Heart right ventricle (tissue), 16 donors: Measurements from ENCODE around the gene AZIN2. TPM values are rescaled to one million over a fixed set of nuclear protein-coding genes. Genes with fewer than 3 reads are reported as not detected.

Experiments
- ATAC-seq, 8 donors: fragments of 200-7000 bp; cut with Tn5 transposase; one replicate each; pipeline ENCODE4 v1.9.1; 2020; ENCODE audit warnings: mild to moderate bottlenecking in 8 of 8, moderate library complexity in 8 of 8, moderate number of reproducible peaks in 1 of 8
- DNase-seq, 2 donors: peaks; one replicate each; pipeline ENCODE4 v3.0.0-alpha.2; 2020
- H3K27ac ChIP-seq, 10 donors: fragments of 200-600 bp; sonication (generic) in 2 of 10; one replicate each; pipeline versions ENCODE4 v1.5.0 to v1.8.0; 2020 to 2022; ENCODE audit warnings: mild to moderate bottlenecking in 3 of 10
- H3K27me3 ChIP-seq, 7 donors: fragments of 200-600 bp; one replicate each; pipeline ENCODE4 v1.8.0; 2021 to 2022; ENCODE audit warnings: mild to moderate bottlenecking in 2 of 7
- H3K36me3 ChIP-seq, 9 donors: fragments of 200-600 bp; sonication (generic) in 1 of 9; one replicate each; pipeline versions ENCODE4 v1.5.0 to v1.8.0; 2020 to 2022; ENCODE audit warnings: mild to moderate bottlenecking in 2 of 9
- H3K4me1 ChIP-seq, 9 donors: fragments of 200-600 bp; sonication (generic) in 1 of 9; one replicate each; pipeline versions ENCODE4 v1.5.0 to v1.8.0; 2020 to 2022; ENCODE audit warnings: mild to moderate bottlenecking in 4 of 9
- H3K4me3 ChIP-seq, 10 donors: fragments of 200-600 bp; sonication (generic) in 2 of 10; one replicate each; pipeline versions ENCODE4 v1.5.0 to v1.8.0; 2020 to 2022; ENCODE audit warnings: mild to moderate bottlenecking in 7 of 10, moderate library complexity in 2 of 10
- H3K9me3 ChIP-seq, 11 donors: fragments of 200-600 bp in 10 of 11; sonication (generic) in 2 of 11; one replicate each; pipeline versions ENCODE4 v1.5.0 to v1.8.0; 2013 to 2022; ENCODE audit warnings: mild to moderate bottlenecking in 2 of 11, control low read depth in 1 of 11, moderate library complexity in 1 of 11
- WGBS, 2 donors: extraction: QIAGEN DNeasy Blood & Tissue Kit; methylation state at CpG; one replicate each; pipeline ENCODE4 v1.1.7; 2013; ENCODE audit warnings: inconsistent platforms in 1 of 2; 5-methylcytosine and 5-hydroxymethylcytosine counted together
- intact Hi-C, 10 donors: fragments of 100-400 bp; cut with DNase I; formaldehyde crosslinking; loops; one replicate each; pipeline versions ENCODE4 v1.11.1 to v1.14.2; 2022
- polyA plus RNA-seq, 2 donors: library from polyadenylated mRNA; stranded (reverse); fragments of 200-250 nt; gene quantifications; one replicate each; pipeline ENCODE4 v1.2.3, GENCODE V29; 2013
- total RNA-seq, 10 donors: library from RNA; stranded (reverse); fragmentation: NEBNext Ultra II Directional in 3 of 10; extraction: Animal tissue kit (Norgen Biotek cat#: 25700) in 3 of 10; gene quantifications; one replicate each; pipeline versions ENCODE4 v1.2.1 to v1.2.4, GENCODE V29; 2021 to 2023
- TF ChIP-seq, protein P1 (sequence below), 9 donors: fragments of 200-600 bp; sonication (generic) in 2 of 9; IDR thresholded peaks; one replicate each; pipeline versions ENCODE4 v1.5.0 to v1.8.0; 2021 to 2022; ENCODE audit warnings: antibody characterized with exemption in 9 of 9, mild to moderate bottlenecking in 5 of 9, moderate library complexity in 1 of 9
- donor health status: Arrhythmogenic right ventricular cardiomyopathy.
- donor health status: ischemic (EF 13 %, LVEDD 7.1; RV severe dilation, severe dysfunction).
- donor health status: healthy with polysubstance abuse.
- donor health status: DM: no; HTN: yes; CAD: no.
- donor health status: DM: no; HTN: no; CAD: no.
- donor health status: ischemic (EF 25% LVEDD 6.9; RV normal size, moderate dysfunction).
- donor health status: ischemic (EF 25% LVEDD 5.7; RV mildly dilated, moderate dysfunction).
- donor health status: healthy.
- donor health status: DM: yes; HTN: yes; CAD: no.
- donor health status: Ischemic cardiomyopathy.
- donor health status: ischemic (EF 35%, LVEDD 5.7; RV mildly dilated, moderate dysfunction).
- donor health status: nonischemic (EF 11% LVEDD 7.7; RV severe dilation, severe dysfunction).
- donor health status: DM: yes; HTN: yes; CAD: no.
- donor health status: PGD.
- donor health status: ischemic (EF 29% LVEDD 5.4; RV normal size, mild dysfunction).
- donor health status: nonischemic (EF 23%, LVEDD 6.1; RV moderate dilation, normal function).

AZIN2 gene
- total and polyA plus RNA-seq, 12 donors: 1.1 to 6.9 (median 2.7) TPM

DNA sequence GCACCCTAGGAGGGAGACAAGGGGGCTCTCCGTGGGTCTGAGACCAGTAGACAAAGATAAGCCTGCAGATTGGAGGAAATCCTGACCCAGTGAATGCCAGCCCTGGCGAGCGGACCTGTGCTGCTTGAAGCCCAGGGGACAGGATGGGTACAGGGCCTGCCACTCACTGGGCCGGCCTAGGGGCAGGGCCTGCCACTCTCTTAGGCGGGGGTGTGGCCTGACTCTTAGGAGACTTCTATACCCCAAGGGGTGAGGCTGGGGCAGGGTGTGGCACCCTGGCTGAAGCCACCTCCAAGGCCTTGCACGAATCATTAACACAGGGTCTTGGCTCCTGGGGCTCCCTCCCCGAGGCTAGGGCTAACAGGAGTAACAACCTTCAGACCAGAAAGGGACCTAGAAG lies 70.2 kb downstream of the AZIN2 start:
- Histone ChIP-seq H3K27me3 (no peaks in the 10 kb centered on the region), H3K4me3 (no peak overlapping the region), H3K9me3 (no peaks in the 10 kb centered on the region), H3K4me1 (peaks cover 10 to 49% (median 45%) of the 10 kb centered on the region in 9 donors), H3K27ac (peak overlapping the region in 4 of 10 donors; percentile 75 to 84 (median 77)), H3K36me3 (peaks cover 0 to 45% (median 10%) of the 10 kb centered on the region in 9 donors)
- ATAC-seq (no peak), DNase-seq (no peak)
- TF ChIP-seq, protein P1, sequence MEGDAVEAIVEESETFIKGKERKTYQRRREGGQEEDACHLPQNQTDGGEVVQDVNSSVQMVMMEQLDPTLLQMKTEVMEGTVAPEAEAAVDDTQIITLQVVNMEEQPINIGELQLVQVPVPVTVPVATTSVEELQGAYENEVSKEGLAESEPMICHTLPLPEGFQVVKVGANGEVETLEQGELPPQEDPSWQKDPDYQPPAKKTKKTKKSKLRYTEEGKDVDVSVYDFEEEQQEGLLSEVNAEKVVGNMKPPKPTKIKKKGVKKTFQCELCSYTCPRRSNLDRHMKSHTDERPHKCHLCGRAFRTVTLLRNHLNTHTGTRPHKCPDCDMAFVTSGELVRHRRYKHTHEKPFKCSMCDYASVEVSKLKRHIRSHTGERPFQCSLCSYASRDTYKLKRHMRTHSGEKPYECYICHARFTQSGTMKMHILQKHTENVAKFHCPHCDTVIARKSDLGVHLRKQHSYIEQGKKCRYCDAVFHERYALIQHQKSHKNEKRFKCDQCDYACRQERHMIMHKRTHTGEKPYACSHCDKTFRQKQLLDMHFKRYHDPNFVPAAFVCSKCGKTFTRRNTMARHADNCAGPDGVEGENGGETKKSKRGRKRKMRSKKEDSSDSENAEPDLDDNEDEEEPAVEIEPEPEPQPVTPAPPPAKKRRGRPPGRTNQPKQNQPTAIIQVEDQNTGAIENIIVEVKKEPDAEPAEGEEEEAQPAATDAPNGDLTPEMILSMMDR (IDR thresholded peaks at IDR 0.05): no peak
- intact Hi-C loops: no loop called here
- 80 to 84% methylated on average over 7 of the region's 7 CpGs for WGBS, 2 donors

DNA sequence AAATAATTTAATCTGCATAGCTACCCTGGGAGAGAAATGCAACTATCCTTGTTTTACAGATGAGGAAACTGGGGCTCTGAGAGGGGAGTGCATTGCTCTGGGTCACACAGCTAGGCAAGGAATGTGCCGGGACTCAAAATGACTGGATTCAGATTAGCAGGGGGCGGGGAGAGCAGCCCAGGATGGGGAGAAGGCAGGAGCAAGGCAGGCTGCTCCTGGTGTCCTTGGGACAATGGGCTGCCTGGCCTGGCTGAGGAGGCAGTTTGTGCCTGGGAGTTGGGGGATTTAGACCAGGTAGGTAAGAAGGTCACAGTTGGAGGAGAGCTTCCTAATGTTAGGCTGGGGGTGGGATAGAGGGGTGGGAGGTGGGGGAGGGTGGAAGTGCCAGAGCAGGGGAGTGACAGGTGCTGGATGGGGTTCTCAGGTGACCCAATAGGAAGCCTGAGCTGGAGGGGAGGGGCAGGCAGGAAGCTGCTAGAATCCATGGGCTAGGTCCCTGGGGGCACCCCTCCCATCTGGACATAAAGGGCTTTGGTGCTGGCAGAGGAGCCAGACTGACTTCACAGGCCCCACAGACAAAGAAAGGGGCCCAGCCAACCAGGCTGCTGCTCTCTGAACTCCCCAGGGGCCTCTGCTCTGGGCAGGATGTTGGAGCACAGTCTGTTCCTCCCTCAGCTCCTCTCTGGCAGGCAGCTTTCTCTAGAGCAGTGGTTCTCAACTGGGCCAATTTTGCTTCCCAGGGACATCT lies 71.9 kb downstream of the AZIN2 start:
- H3K27me3 ChIP-seq: no peaks in the 10 kb centered on the region
- TF ChIP-seq, protein P1 (IDR thresholded peaks at IDR 0.05): no peak
- peak overlapping the region in 9 of 10 donors; percentile 50 to 84 (median 75) for H3K27ac ChIP-seq
- H3K4me1 ChIP-seq: peaks cover 13 to 58% (median 51%) of the 10 kb centered on the region in 9 donors
- no peaks in the 10 kb centered on the region for H3K9me3 ChIP-seq
- peaks cover 0 to 36% (median 2%) of the 10 kb centered on the region in 9 donors for H3K36me3 ChIP-seq
- DNase-seq: peak; percentile 87 to 91
- no peak overlapping the region for H3K4me3 ChIP-seq
- 61 to 75% methylated on average over 2 of the region's 2 CpGs for WGBS, 2 donors
- ATAC-seq: peak; percentile 89 to 97 (median 96)
- intact Hi-C loops: no loop called here

DNA sequence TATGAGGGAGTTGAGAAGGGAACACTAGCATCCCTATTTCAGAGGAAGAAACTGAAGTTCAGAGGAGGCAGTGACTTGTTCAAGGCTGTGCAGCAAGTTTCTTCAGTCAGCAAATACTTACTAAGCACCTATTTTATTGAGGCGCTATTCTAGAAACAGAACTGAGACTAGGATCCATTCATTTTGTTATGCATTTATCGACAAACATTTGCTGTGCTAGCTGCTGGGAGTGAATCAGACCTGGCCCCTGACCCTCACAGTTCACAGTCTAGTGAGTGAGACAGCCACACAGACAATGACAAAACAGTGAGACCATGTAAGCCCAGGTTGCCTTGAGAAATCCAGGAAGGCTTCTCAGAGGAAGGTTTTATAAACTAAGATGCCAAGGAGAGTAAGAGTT lies 72.7 kb downstream of the AZIN2 start:
- peak overlapping the region in 9 of 10 donors; percentile 24 to 84 (median 75) for H3K27ac ChIP-seq
- WGBS, 2 donors: 90 to 93% methylated on average over 2 of the region's 2 CpGs
- no peaks in the 10 kb centered on the region for H3K9me3 ChIP-seq
- ATAC-seq (no peak), DNase-seq (no peak)
- no peak overlapping the region for H3K4me3 ChIP-seq
- H3K4me1 ChIP-seq: peaks cover 13 to 58% (median 51%) of the 10 kb centered on the region in 9 donors
- intact Hi-C loops: no loop called here
- H3K36me3 ChIP-seq: peaks cover 0 to 41% (median 9%) of the 10 kb centered on the region in 9 donors
- H3K27me3 ChIP-seq: no peaks in the 10 kb centered on the region
- TF ChIP-seq, protein P1 (IDR thresholded peaks at IDR 0.05): no peak

DNA sequence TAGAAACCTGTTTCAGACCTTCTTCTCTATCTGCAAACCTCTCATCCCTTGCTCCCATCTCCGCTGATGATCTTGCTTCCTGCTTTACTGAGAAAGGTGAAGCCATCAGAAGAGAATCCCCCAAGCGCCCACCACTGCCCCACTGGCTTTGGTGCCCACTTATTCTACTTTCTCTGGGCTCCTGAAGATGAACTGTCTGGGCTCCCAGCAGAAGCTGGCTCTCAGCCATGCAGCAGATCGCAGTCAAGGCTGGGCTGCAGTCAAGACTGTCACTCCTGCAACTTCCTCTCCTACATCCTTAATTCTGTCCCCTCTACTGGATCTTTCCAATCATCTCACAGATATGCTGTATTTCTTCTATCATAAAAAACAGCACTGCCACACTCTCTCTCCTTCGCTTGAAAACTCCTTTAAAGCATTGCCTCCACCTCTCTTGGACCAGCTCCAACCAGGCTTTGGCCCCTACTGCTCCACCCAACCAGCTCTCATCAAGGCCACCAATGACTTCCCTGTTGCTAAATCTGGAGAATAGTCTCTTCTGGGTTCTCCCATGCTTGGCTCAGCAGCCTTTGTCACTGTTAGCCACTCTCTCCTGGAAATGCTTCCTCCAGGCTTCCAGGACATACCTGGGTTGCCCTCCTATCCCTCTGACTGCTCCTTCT lies 75.1 kb downstream of the AZIN2 start:
- intact Hi-C loops: no loop called here
- Histone ChIP-seq H3K36me3 (peaks cover 0 to 44% (median 13%) of the 10 kb centered on the region in 9 donors), H3K9me3 (no peaks in the 10 kb centered on the region), H3K4me1 (peaks cover 16 to 64% (median 51%) of the 10 kb centered on the region in 9 donors), H3K27me3 (no peaks in the 10 kb centered on the region), H3K4me3 (no peak overlapping the region), H3K27ac (peak overlapping the region in 6 of 10 donors; percentile 11 to 44 (median 22))
- no peak for ATAC-seq
- TF ChIP-seq, protein P1 (IDR thresholded peaks at IDR 0.05): no peak
- WGBS, 2 donors: 61 to 73% methylated on average over 4 of the region's 4 CpGs
- peak in 1 of 2 donors; percentile 45 for DNase-seq
